HepG2 (cell line): ENCODE measurements around the gene PDPR. TPM values are rescaled to one million over a fixed set of nuclear protein-coding genes. Genes with fewer than 3 reads are reported as not detected.
"Not testable (repeated sequence)": the region's sequence is repeated elsewhere in the genome, so short reads cannot be mapped to it uniquely, and the experiment has no call there.

Experiments
- ATAC-seq: fragments of 200-7000 bp; cut with Tn5 transposase; 3 replicates; pipeline ENCODE4 v1.9.1; 2020; ENCODE audit warnings: mild to moderate bottlenecking, moderate library complexity
- BruUV-seq: library from RNA; stranded (reverse); fragments of 400-500 nt; replicated peaks from 2 replicates; lab custom pipeline; 2021; lab: Mats Ljungman, UMichigan
- CTCF ChIA-PET: fragments of 300-600 bp; formaldehyde crosslinking; extraction: SDS; loops from one replicate; lab custom pipeline; 2021; ENCODE audit warnings: low total read pairs, inconsistent platforms, low intra/inter-chr PET ratio; lab: Yijun Ruan, JAX
- POLR2A ChIA-PET: fragments of 350-600 bp; sonication (Branson Sonifier 250); formaldehyde crosslinking; loops from one replicate; lab custom pipeline; 2020; ENCODE audit warnings: antibody characterized with exemption, inconsistent platforms; lab: Yijun Ruan, JAX
- DNase-seq: peaks from one replicate; pipeline ENCODE4 v3.0.0-alpha.2; 2015; ENCODE audit warnings: low spot score
- FAIRE-seq: peaks from 3 replicates; lab custom pipeline; 2011; peaks lifted over from hg19 to GRCh38; lab: Jason Lieb, UNC
- H2AFZ ChIP-seq: one replicate; pipeline ENCODE4 v1.6.1; 2011; ENCODE audit warnings: low read length, inconsistent platforms
- H3K27ac ChIP-seq: fragments of 300-600 bp; 3 replicates; pipeline ENCODE4 v1.8.0; 2011; ENCODE audit warnings: mixed run types, mild to moderate bottlenecking, mixed read lengths, low read length, inconsistent platforms; ENCODE audit not compliant: insufficient read depth; ENCODE audit errors: extremely low read length
- H3K27me3 ChIP-seq, 2 experiments: fragments of 200-600 bp in 1 of 2; 2 replicates in 1 of 2; 3 replicates in 1 of 2; pipeline versions ENCODE4 v1.6.0 to v1.8.0; 2011; ENCODE audit warnings: low read length in 2 of 2, mild to moderate bottlenecking in 2 of 2, moderate library complexity in 2 of 2, inconsistent platforms in 1 of 2; ENCODE audit not compliant: insufficient read depth in 2 of 2, control insufficient read depth in 1 of 2
- H3K36me3 ChIP-seq, 2 experiments: fragments of 200-600 bp in 1 of 2; replicated peaks in 1 of 2; 2 replicates in 1 of 2; 3 replicates in 1 of 2; pipeline versions ENCODE4 v1.5.1 to v1.8.0; 2011; ENCODE audit warnings: low read length in 2 of 2, inconsistent platforms in 1 of 2; ENCODE audit not compliant: insufficient read depth in 2 of 2, control insufficient read depth in 1 of 2
- H3K4me1 ChIP-seq: 2 replicates; pipeline ENCODE4 v1.5.1; 2012; ENCODE audit warnings: low read length, inconsistent platforms; ENCODE audit not compliant: insufficient read depth
- H3K4me2 ChIP-seq: 2 replicates; pipeline ENCODE4 v1.6.0; 2011; ENCODE audit warnings: low read depth, low read length, inconsistent platforms
- H3K4me3 ChIP-seq, 3 experiments: fragments of 200-600 bp in 1 of 3; sonication (generic), shearing (Covaris generic) in 1 of 3; replicated peaks in 1 of 3; 2 replicates each; pipeline ENCODE4 v1.5.1; 2011 to 2016; ENCODE audit warnings: low read length in 3 of 3, inconsistent platforms in 2 of 3, low read depth in 2 of 3, mild to moderate bottlenecking in 2 of 3, control low read depth in 1 of 3, mixed read lengths in 1 of 3; ENCODE audit not compliant: insufficient read depth in 1 of 3
- H3K79me2 ChIP-seq: one replicate; pipeline ENCODE4 v1.6.1; 2011; ENCODE audit warnings: low read length, inconsistent platforms; ENCODE audit not compliant: insufficient read depth
- H3K9ac ChIP-seq: 2 replicates; pipeline ENCODE4 v1.6.0; 2011; ENCODE audit warnings: mild to moderate bottlenecking, low read depth, low read length, inconsistent platforms; ENCODE audit not compliant: insufficient read depth
- H3K9me3 ChIP-seq: 2 replicates; pipeline ENCODE4 v1.5.1; 2012; ENCODE audit warnings: mild to moderate bottlenecking, low read length
- H4K20me1 ChIP-seq: 2 replicates; pipeline ENCODE4 v1.6.0; 2011; ENCODE audit warnings: inconsistent platforms, mild to moderate bottlenecking, low read length, moderate library complexity; ENCODE audit not compliant: insufficient read depth
- ATF3 ChIP-seq: sonication (generic); formaldehyde crosslinking; IDR thresholded peaks from 2 replicates; pipeline ENCODE4 v1.4.0; 2020; ENCODE audit warnings: missing genetic modification reagents
- ATF4 ChIP-seq, 2 experiments: fragments of 450-650 bp in 1 of 2; sonication (generic) in 1 of 2; formaldehyde crosslinking; IDR thresholded peaks; 2 replicates each; pipeline versions ENCODE4 v1.5.0 to v1.8.0; 2020 to 2022; ENCODE audit warnings: mild to moderate bottlenecking in 1 of 2, missing genetic modification reagents in 1 of 2
- ATF7 ChIP-seq, 2 experiments: fragments of 450-650 bp in 1 of 2; sonication (generic) in 1 of 2; formaldehyde crosslinking in 1 of 2; IDR thresholded peaks; 2 replicates each; pipeline versions ENCODE4 v1.4.0 to v1.6.1; 2016 to 2020; ENCODE audit warnings: antibody characterized with exemption in 1 of 2, mild to moderate bottlenecking in 1 of 2, missing genetic modification reagents in 1 of 2
- CEBPB ChIP-seq: IDR thresholded peaks from 2 replicates; pipeline ENCODE4 v1.6.1; 2011; ENCODE audit warnings: low read depth, low read length, improper control_type of control experiment, borderline replicate concordance
- CEBPG ChIP-seq: IDR thresholded peaks from 2 replicates; pipeline ENCODE4 v1.6.1; 2016
- CREB1 ChIP-seq, 2 experiments: fragments of 450-650 bp in 1 of 2; IDR thresholded peaks; 2 replicates each; pipeline ENCODE4 v1.6.1; 2016 to 2017; ENCODE audit warnings: control low read depth in 1 of 2, mild to moderate bottlenecking in 1 of 2, missing compliant biosample characterization in 1 of 2, missing genetic modification characterization in 1 of 2
- CREM ChIP-seq, 2 experiments: sonication (generic) in 1 of 2; formaldehyde crosslinking in 1 of 2; IDR thresholded peaks; 2 replicates each; pipeline versions ENCODE4 v1.4.0 to v1.6.1; 2016 to 2020; ENCODE audit warnings: antibody characterized with exemption in 1 of 2, mild to moderate bottlenecking in 1 of 2, missing genetic modification reagents in 1 of 2
- HOXA3 ChIP-seq: sonication (generic); formaldehyde crosslinking; IDR thresholded peaks from 2 replicates; pipeline ENCODE4 v1.5.0; 2020; ENCODE audit warnings: missing genetic modification reagents
- MAFF ChIP-seq: IDR thresholded peaks from 2 replicates; pipeline ENCODE4 v1.6.1; 2011; ENCODE audit warnings: low read depth, low read length, improper control_type of control experiment
- TEAD3 ChIP-seq: optimal IDR thresholded peaks from 2 replicates; pipeline ENCODE3; 2016; ENCODE audit warnings: borderline replicate concordance
- ZBTB21 ChIP-seq: sonication (generic); formaldehyde crosslinking; IDR thresholded peaks from 2 replicates; pipeline ENCODE4 v1.4.0; 2020; ENCODE audit warnings: missing genetic modification reagents
- ZBTB38 ChIP-seq: sonication (generic); formaldehyde crosslinking; IDR thresholded peaks from 2 replicates; pipeline ENCODE4 v1.5.1; 2020; ENCODE audit warnings: mild to moderate bottlenecking, missing genetic modification reagents
- ZHX2 ChIP-seq, 2 experiments: sonication (generic) in 1 of 2; formaldehyde crosslinking in 1 of 2; IDR thresholded peaks; 2 replicates each; pipeline versions ENCODE4 v1.6.1 to v1.9.0; 2014 to 2022; ENCODE audit warnings: antibody characterized with exemption in 1 of 2, borderline replicate concordance in 1 of 2, inconsistent platforms in 1 of 2, low read depth in 1 of 2, missing genetic modification reagents in 1 of 2
- WGBS: methylation state at CpG from one replicate; pipeline ENCODE4 v1.1.6; 2017; ENCODE audit warnings: low lambda C conversion rate; 5-methylcytosine and 5-hydroxymethylcytosine counted together
- in situ Hi-C: cut with HindIII; loops from 2 replicates; pipeline ENCODE4 v1.10.0; 2017; ENCODE audit warnings: low pct_unique_long_range_greater_than_20kb; ENCODE audit not compliant: extremely low pct_ligation_motif_present
- intact Hi-C: fragments of 100-400 bp; cut with micrococcal nuclease; formaldehyde crosslinking; loops from one replicate; pipeline ENCODE4 v1.10.0; 2022; ENCODE audit not compliant: unreplicated experiment
- polyA plus RNA-seq, 8 experiments: library from polyadenylated mRNA; depleted of rRNA in 3 of 8; stranded (reverse) in 7 of 8; unstranded in 1 of 8; fragments of >200 nt; fragmentation: Illumina TruSeq in 4 of 8; extraction: Trizol in 4 of 8; gene quantifications; 2 replicates each; pipeline versions ENCODE4 v1.2.1 to v1.2.3, GENCODE V29; 2011 to 2016; ENCODE audit warnings: low read depth in 4 of 8, missing spikeins in 1 of 8, mixed read lengths in 1 of 8; ENCODE audit not compliant: insufficient read depth in 1 of 8
- total RNA-seq, 5 experiments: library from RNA; depleted of rRNA; stranded (reverse); fragments of >200 nt; fragmentation: Illumina TruSeq; extraction: Trizol; gene quantifications; 2 replicates each; pipeline ENCODE4 v1.2.3, GENCODE V29; 2016; ENCODE audit warnings: low read depth in 1 of 5

The PDPR gene
- total and polyA plus RNA-seq, 2 of the 13 experiments (the other 11 are each of a cell fraction or from before 2014, with no cell fraction given) = 19.5 to 29.9 TPM

- H3K9ac ChIP-seq; H2AFZ ChIP-seq; H3K36me3 ChIP-seq; H3K4me3 ChIP-seq; H3K79me2 ChIP-seq; H4K20me1 ChIP-seq; intact Hi-C loops; CTCF ChIA-PET; H3K9me3 ChIP-seq; BruUV-seq; H3K4me1 ChIP-seq; in situ Hi-C loops; ATAC-seq; FAIRE-seq; H3K27me3 ChIP-seq; DNase-seq; H3K27ac ChIP-seq; TF ChIP-seq ZHX2 (CRISPR knock-in tag; IDR thresholded peaks at IDR 0.05; ENCODE audit: borderline replicate concordance); ATF7 (CRISPR knock-in tag; IDR thresholded peaks at IDR 0.05); CREM (CRISPR knock-in tag; IDR thresholded peaks at IDR 0.05); CREB1 (CRISPR knock-in tag; IDR thresholded peaks at IDR 0.05): not testable (repeated sequence)
- POLR2A ChIA-PET = interaction anchor here (0.7 kb wide), 1 partner anchor 173 kb away, joined by 3 read pairs; no protein-coding TSS in a partner anchor
- peak overlapping the region; percentile 39; the same call in 1 of the 2 replicates for H3K4me2 ChIP-seq
- WGBS = 46% methylated on average over 14 of the region's 15 CpGs
- TF ChIP-seq MAFF (peak; percentile 33; the same call in 1 of the 2 replicates), HOXA3 (CRISPR knock-in tag) (peak; percentile 92), ATF4 (CRISPR knock-in tag; IDR thresholded peaks at IDR 0.05) (peak in 1 of 2 experiments; percentile 54; a peak in 1 of 4 replicates), ZHX2 (IDR thresholded peaks at IDR 0.05; ENCODE audit: low read depth) (0 out of 2 replicates have a peak, but pooled peaks have one; percentile 46), ATF7 (IDR thresholded peaks at IDR 0.05) (peak; percentile 69), ZBTB21 (CRISPR knock-in tag) (peak; percentile 88), ATF3 (peak; percentile 42; the same call in 1 of the 2 replicates), CEBPG (CRISPR knock-in tag) (peak; percentile 79), CREM (IDR thresholded peaks at IDR 0.05) (peak; percentile 22; the same call in 1 of the 2 replicates), CREB1 (IDR thresholded peaks at IDR 0.05) (peak; percentile 66), ZBTB38 (CRISPR knock-in tag) (peak; percentile 61; the same call in 1 of the 2 replicates), CEBPB (peak; percentile 76), TEAD3 (CRISPR knock-in tag) (peak; percentile 69)
Observed at GRCh38 chr16:70109583-70110279, 4.4 kb upstream of the PDPR start.
